GM12878 (cell line): ENCODE measurements around the gene WWTR1. TPM values are rescaled to one million over a fixed set of nuclear protein-coding genes. Genes with fewer than 3 reads are reported as not detected.

Experiments used
- CHD2 ChIP-seq: IDR thresholded peaks from 2 replicates; pipeline ENCODE4 v1.6.1; 2011; ENCODE audit warnings: low read depth, low read length, improper control_type of control experiment, borderline replicate concordance
- EGR1 ChIP-seq, 2 experiments: IDR thresholded peaks; 1 replicate in 1 of 2; 2 replicates in 1 of 2; pipeline ENCODE4 v1.6.1; 2011 to 2012; ENCODE audit warnings: low read depth in 2 of 2, low read length in 2 of 2, borderline replicate concordance in 1 of 2, mild to moderate bottlenecking in 1 of 2, moderate library complexity in 1 of 2
- IRF5 ChIP-seq: fragments of 450-650 bp; IDR thresholded peaks from 2 replicates; pipeline ENCODE4 v1.6.1; 2017; ENCODE audit warnings: borderline replicate concordance
- MLLT1 ChIP-seq: fragments of 450-650 bp; IDR thresholded peaks from 2 replicates; pipeline ENCODE4 v1.6.1; 2016; ENCODE audit warnings: mild to moderate bottlenecking
- PBX3 ChIP-seq: IDR thresholded peaks from 2 replicates; pipeline ENCODE4 v1.6.1; 2011; ENCODE audit warnings: mild to moderate bottlenecking, low read depth, low read length, moderate library complexity; ENCODE audit not compliant: insufficient replicate concordance
- PML ChIP-seq: IDR thresholded peaks from 2 replicates; pipeline ENCODE4 v1.6.1; 2012; ENCODE audit warnings: low read length, inconsistent platforms
- STAT3 ChIP-seq: IDR thresholded peaks from 2 replicates; pipeline ENCODE4 v1.6.1; 2011; ENCODE audit warnings: low read depth, low read length, improper control_type of control experiment
- ZBTB4 ChIP-seq: fragments of 450-650 bp; formaldehyde crosslinking; IDR thresholded peaks from 2 replicates; pipeline ENCODE4 v1.4.0; 2022; ENCODE audit warnings: mild to moderate bottlenecking, moderate library complexity
- polyA plus RNA-seq, 11 experiments: library from polyadenylated mRNA; depleted of rRNA in 4 of 11; unstranded in 6 of 11; stranded (reverse) in 5 of 11; fragments of >200 nt; fragmentation: Nextera tagmentation in 4 of 11; fragmentation: Illumina TruSeq in 1 of 11; extraction: Ambion mirVana in 4 of 11; extraction: Trizol in 1 of 11; gene quantifications; 1 replicate in 1 of 11; 2 replicates in 10 of 11; pipeline versions ENCODE4 v1.2.1 to v1.2.3, GENCODE V29; 2011 to 2016; ENCODE audit warnings: inconsistent platforms in 2 of 11, missing spikeins in 2 of 11, low read depth in 1 of 11
- total RNA-seq, 4 experiments: library from RNA; depleted of rRNA in 3 of 4; stranded (reverse); fragments of >200 nt in 3 of 4; fragmentation: Illumina TruSeq in 1 of 4; extraction: Trizol in 1 of 4; gene quantifications; 2 replicates each; pipeline versions ENCODE4 v1.2.1 to v1.2.3, GENCODE V29; 2013 to 2021

The WWTR1 gene
- total and polyA plus RNA-seq, 10 of the 15 experiments (the other 5 are each of a cell fraction or from before 2014, with no cell fraction given), result 2.5 to 18.5 (median 5.8) TPM

GRCh38 chr3:149623824-149624223 is 34.0 kb downstream of the WWTR1 start (continued):
- TF ChIP-seq ZBTB4 (CRISPR knock-in tag) (no peak), EGR1 (IDR thresholded peaks at IDR 0.05; ENCODE audit: borderline replicate concordance in 1 of 2, low read depth in 2 of 2, low read length in 2 of 2) (no peak), STAT3 (no peak), CHD2 (no peak), PML (no peak), IRF5 (no peak), MLLT1 (no peak), PBX3 (no peak)
